ENCODE measurements around the gene VPS18. TPM values are rescaled to one million over a fixed set of nuclear protein-coding genes. Genes with fewer than 3 reads are reported as not detected.
A peak's percentile ranks its signal among the peaks of the same experiment; 100 is the strongest.

VPS18 gene
- total and polyA plus RNA-seq, 4 donors: 3.4 to 15.3 (median 10.3) TPM

DNA sequence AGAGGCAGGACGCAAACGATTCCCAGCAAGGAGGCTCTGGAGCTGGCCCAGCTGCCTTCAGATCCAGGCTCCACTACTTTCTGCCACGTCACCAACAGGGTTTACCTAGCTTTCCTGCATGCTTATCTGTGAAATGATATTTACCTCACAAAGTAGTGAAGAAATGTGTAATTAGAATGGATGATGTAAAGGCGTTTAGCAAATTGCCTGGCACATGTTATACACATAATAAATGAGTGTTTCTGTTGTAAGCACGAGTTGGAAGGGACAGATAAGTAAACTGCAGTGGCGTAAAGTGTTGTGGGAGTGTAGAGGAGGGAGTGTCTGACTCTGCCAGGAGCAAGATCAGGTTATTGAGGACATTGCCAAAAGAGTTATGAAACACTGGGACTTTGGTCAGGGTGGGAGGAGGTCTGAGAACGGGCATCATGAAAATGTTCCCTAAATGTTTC lies 55.5 kb downstream of the VPS18 start:
- Histone ChIP-seq H3K27me3 (ENCODE audit: control insufficient read depth in 4 of 4, insufficient read depth in 4 of 4, low read length in 3 of 4) (no peaks in the 10 kb centered on the region), H3K4me3 (ENCODE audit: low read depth in 1 of 3, low read length in 3 of 3) (no peak overlapping the region), H3K36me3 (ENCODE audit: control insufficient read depth in 4 of 4, insufficient read depth in 3 of 4, low read depth in 1 of 4, low read length in 3 of 4) (no peaks in the 10 kb centered on the region), H3K9ac (ENCODE audit: low read depth in 1 of 2, low read length in 2 of 2) (peak overlapping the region in 1 of 2 donors; percentile 26), H3K4me1 (ENCODE audit: control insufficient read depth in 4 of 4, insufficient read depth in 4 of 4, low read length in 3 of 4) (peaks cover 8 to 45% (median 32%) of the 10 kb centered on the region in 4 donors), H3K27ac (ENCODE audit: low read depth in 1 of 2, low read length in 2 of 2) (peak overlapping the region; percentile 88 to 92), H3K9me3 (ENCODE audit: control insufficient read depth in 4 of 4, low read length in 3 of 4) (no peaks in the 10 kb centered on the region)
- 27% methylated on average over 7 of the region's 7 CpGs for WGBS
- DNase-seq (ENCODE audit: low spot score): no peak
- TF ChIP-seq TAF1 (conservative IDR thresholded peaks at IDR 0.05) (no peak), FOXA1 (IDR thresholded peaks at IDR 0.05) (peak; percentile 80), YY1 (IDR thresholded peaks at IDR 0.05) (peak; percentile 75), SP1 (IDR thresholded peaks at IDR 0.05) (peak; percentile 91), FOXA2 (IDR thresholded peaks at IDR 0.05) (peak; percentile 84), HNF4A (conservative IDR thresholded peaks at IDR 0.05) (peak; percentile 93 to 95), ZBTB33 (IDR thresholded peaks at IDR 0.05) (peak; percentile 92), RAD21 (IDR thresholded peaks at IDR 0.05) (peak; percentile 37), MAX (IDR thresholded peaks at IDR 0.05) (peak; percentile 85), CTCF (IDR thresholded peaks at IDR 0.05; ENCODE audit: low read depth, low read length, missing input control) (no peak), HNF4G (IDR thresholded peaks at IDR 0.05) (peak; percentile 77), RXRA (IDR thresholded peaks at IDR 0.05) (peak; percentile 69 to 88), JUND (IDR thresholded peaks at IDR 0.05) (peak; percentile 49 to 78), EGR1 (IDR thresholded peaks at IDR 0.05; ENCODE audit: low read depth in 2 of 2) (peak in 1 of 2 donors; percentile 49), GABPA (IDR thresholded peaks at IDR 0.05 in 1 of 2, conservative IDR thresholded peaks at IDR 0.05 in 1 of 2) (peak in 1 of 2 donors; percentile 36), NR2F2 (IDR thresholded peaks at IDR 0.05) (no peak)
- TF ChIP-seq, protein P1, sequence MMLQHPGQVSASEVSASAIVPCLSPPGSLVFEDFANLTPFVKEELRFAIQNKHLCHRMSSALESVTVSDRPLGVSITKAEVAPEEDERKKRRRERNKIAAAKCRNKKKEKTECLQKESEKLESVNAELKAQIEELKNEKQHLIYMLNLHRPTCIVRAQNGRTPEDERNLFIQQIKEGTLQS (IDR thresholded peaks at IDR 0.05): peak; percentile 56
- TF ChIP-seq, protein P2, sequence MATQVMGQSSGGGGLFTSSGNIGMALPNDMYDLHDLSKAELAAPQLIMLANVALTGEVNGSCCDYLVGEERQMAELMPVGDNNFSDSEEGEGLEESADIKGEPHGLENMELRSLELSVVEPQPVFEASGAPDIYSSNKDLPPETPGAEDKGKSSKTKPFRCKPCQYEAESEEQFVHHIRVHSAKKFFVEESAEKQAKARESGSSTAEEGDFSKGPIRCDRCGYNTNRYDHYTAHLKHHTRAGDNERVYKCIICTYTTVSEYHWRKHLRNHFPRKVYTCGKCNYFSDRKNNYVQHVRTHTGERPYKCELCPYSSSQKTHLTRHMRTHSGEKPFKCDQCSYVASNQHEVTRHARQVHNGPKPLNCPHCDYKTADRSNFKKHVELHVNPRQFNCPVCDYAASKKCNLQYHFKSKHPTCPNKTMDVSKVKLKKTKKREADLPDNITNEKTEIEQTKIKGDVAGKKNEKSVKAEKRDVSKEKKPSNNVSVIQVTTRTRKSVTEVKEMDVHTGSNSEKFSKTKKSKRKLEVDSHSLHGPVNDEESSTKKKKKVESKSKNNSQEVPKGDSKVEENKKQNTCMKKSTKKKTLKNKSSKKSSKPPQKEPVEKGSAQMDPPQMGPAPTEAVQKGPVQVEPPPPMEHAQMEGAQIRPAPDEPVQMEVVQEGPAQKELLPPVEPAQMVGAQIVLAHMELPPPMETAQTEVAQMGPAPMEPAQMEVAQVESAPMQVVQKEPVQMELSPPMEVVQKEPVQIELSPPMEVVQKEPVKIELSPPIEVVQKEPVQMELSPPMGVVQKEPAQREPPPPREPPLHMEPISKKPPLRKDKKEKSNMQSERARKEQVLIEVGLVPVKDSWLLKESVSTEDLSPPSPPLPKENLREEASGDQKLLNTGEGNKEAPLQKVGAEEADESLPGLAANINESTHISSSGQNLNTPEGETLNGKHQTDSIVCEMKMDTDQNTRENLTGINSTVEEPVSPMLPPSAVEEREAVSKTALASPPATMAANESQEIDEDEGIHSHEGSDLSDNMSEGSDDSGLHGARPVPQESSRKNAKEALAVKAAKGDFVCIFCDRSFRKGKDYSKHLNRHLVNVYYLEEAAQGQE (IDR thresholded peaks at IDR 0.05): peak; percentile 47

Data from liver (tissue), 9 donors.